ENCODE results near the gene SLC16A12.

SLC16A12 gene

GRCh38 chr10:89535171-89536012, at the start of gene SLC16A12:
Gene SLC16A12, minus strand, starts transcription at chr10:89535594. Its CDS starts 73,016 bp downstream, at chr10:89462578.
- Histone ChIP-seq H3K9ac (ENCODE audit: low read depth, low read length) (peak within 1 kb of the TSS; percentile 62), H3K9me3 (ENCODE audit: control insufficient read depth, insufficient read depth, low read length) (no peaks in the 10 kb centered on the region), H3K36me3 (ENCODE audit: insufficient read depth, low read length) (no peaks in the 10 kb centered on the region), H3K4me1 (ENCODE audit: insufficient read depth, low read length) (peaks cover 8% of the 10 kb centered on the region; the same call in 1 of the 2 replicates)

- no peak overlapping the region for H3K9ac ChIP-seq (ENCODE audit: low read depth, low read length)
- H3K9me3 ChIP-seq (ENCODE audit: control insufficient read depth, insufficient read depth, low read length): no peaks in the 10 kb centered on the region
- H3K4me1 ChIP-seq (ENCODE audit: insufficient read depth, low read length): no peaks in the 10 kb centered on the region; the same call in 1 of the 2 replicates
- H3K36me3 ChIP-seq (ENCODE audit: insufficient read depth, low read length): no peaks in the 10 kb centered on the region; the same call in 1 of the 2 replicates
Observed at GRCh38 chr10:89582022-89582421, 46.6 kb upstream of the SLC16A12 start.

- H3K9ac ChIP-seq (ENCODE audit: low read depth, low read length): no peak overlapping the region
- no peaks in the 10 kb centered on the region; the same call in 1 of the 2 replicates for H3K4me1 ChIP-seq (ENCODE audit: insufficient read depth, low read length)
- H3K36me3 ChIP-seq (ENCODE audit: insufficient read depth, low read length): no peaks in the 10 kb centered on the region; the same call in 1 of the 2 replicates
- no peaks in the 10 kb centered on the region for H3K9me3 ChIP-seq (ENCODE audit: control insufficient read depth, insufficient read depth, low read length)
Observed at GRCh38 chr10:89580243-89580642, 44.8 kb upstream of the SLC16A12 start.

- no peaks in the 10 kb centered on the region; the same call in 1 of the 2 replicates for H3K4me1 ChIP-seq (ENCODE audit: insufficient read depth, low read length)
- no peaks in the 10 kb centered on the region for H3K9me3 ChIP-seq (ENCODE audit: control insufficient read depth, insufficient read depth, low read length)
- no peak overlapping the region for H3K9ac ChIP-seq (ENCODE audit: low read depth, low read length)
- no peaks in the 10 kb centered on the region; the same call in 1 of the 2 replicates for H3K36me3 ChIP-seq (ENCODE audit: insufficient read depth, low read length)
Observed at GRCh38 chr10:89576696-89577095, 41.3 kb upstream of the SLC16A12 start.

GRCh38 chr10:89576022-89576421, 40.6 kb upstream of the SLC16A12 start:
- no peak overlapping the region for H3K9ac ChIP-seq (ENCODE audit: low read depth, low read length)
- no peaks in the 10 kb centered on the region for H3K4me1 ChIP-seq (ENCODE audit: insufficient read depth, low read length)
- H3K9me3 ChIP-seq (ENCODE audit: control insufficient read depth, insufficient read depth, low read length): no peaks in the 10 kb centered on the region
- H3K36me3 ChIP-seq (ENCODE audit: insufficient read depth, low read length): no peaks in the 10 kb centered on the region; the same call in 1 of the 2 replicates

GRCh38 chr10:89575031-89575430, 39.6 kb upstream of the SLC16A12 start:
- Histone ChIP-seq H3K9me3 (ENCODE audit: control insufficient read depth, insufficient read depth, low read length) (no peaks in the 10 kb centered on the region), H3K4me1 (ENCODE audit: insufficient read depth, low read length) (no peaks in the 10 kb centered on the region), H3K9ac (ENCODE audit: low read depth, low read length) (no peak overlapping the region), H3K36me3 (ENCODE audit: insufficient read depth, low read length) (no peaks in the 10 kb centered on the region)

- Histone ChIP-seq H3K36me3 (ENCODE audit: insufficient read depth, low read length) (no peaks in the 10 kb centered on the region), H3K9me3 (ENCODE audit: control insufficient read depth, insufficient read depth, low read length) (no peaks in the 10 kb centered on the region), H3K4me1 (ENCODE audit: insufficient read depth, low read length) (no peaks in the 10 kb centered on the region), H3K9ac (ENCODE audit: low read depth, low read length) (no peak overlapping the region)
Observed at GRCh38 chr10:89574368-89574767, 39.0 kb upstream of the SLC16A12 start.

- no peak overlapping the region for H3K9ac ChIP-seq (ENCODE audit: low read depth, low read length)
- no peaks in the 10 kb centered on the region for H3K36me3 ChIP-seq (ENCODE audit: insufficient read depth, low read length)
- peaks cover 9% of the 10 kb centered on the region; the same call in 1 of the 2 replicates for H3K4me1 ChIP-seq (ENCODE audit: insufficient read depth, low read length)
- H3K9me3 ChIP-seq (ENCODE audit: control insufficient read depth, insufficient read depth, low read length): no peaks in the 10 kb centered on the region
Observed at GRCh38 chr10:89567576-89568245, 32.3 kb upstream of the SLC16A12 start.

- Histone ChIP-seq H3K9ac (ENCODE audit: low read depth, low read length) (no peak overlapping the region), H3K4me1 (ENCODE audit: insufficient read depth, low read length) (peaks cover 16% of the 10 kb centered on the region; the same call in 1 of the 2 replicates), H3K9me3 (ENCODE audit: control insufficient read depth, insufficient read depth, low read length) (no peaks in the 10 kb centered on the region), H3K36me3 (ENCODE audit: insufficient read depth, low read length) (no peaks in the 10 kb centered on the region)
Observed at GRCh38 chr10:89566992-89567391, 31.6 kb upstream of the SLC16A12 start.

GRCh38 chr10:89566095-89566950, 30.9 kb upstream of the SLC16A12 start:
- no peak overlapping the region for H3K9ac ChIP-seq (ENCODE audit: low read depth, low read length)
- H3K4me1 ChIP-seq (ENCODE audit: insufficient read depth, low read length): peaks cover 22% of the 10 kb centered on the region; the same call in 1 of the 2 replicates
- H3K9me3 ChIP-seq (ENCODE audit: control insufficient read depth, insufficient read depth, low read length): no peaks in the 10 kb centered on the region
- no peaks in the 10 kb centered on the region for H3K36me3 ChIP-seq (ENCODE audit: insufficient read depth, low read length)

- H3K9me3 ChIP-seq (ENCODE audit: control insufficient read depth, insufficient read depth, low read length): no peaks in the 10 kb centered on the region
- peaks cover 22% of the 10 kb centered on the region; the same call in 1 of the 2 replicates for H3K4me1 ChIP-seq (ENCODE audit: insufficient read depth, low read length)
- H3K36me3 ChIP-seq (ENCODE audit: insufficient read depth, low read length): no peaks in the 10 kb centered on the region
- H3K9ac ChIP-seq (ENCODE audit: low read depth, low read length): no peak overlapping the region
Observed at GRCh38 chr10:89565180-89565579, 29.8 kb upstream of the SLC16A12 start.

- Histone ChIP-seq H3K4me1 (ENCODE audit: insufficient read depth, low read length) (peaks cover 22% of the 10 kb centered on the region; the same call in 1 of the 2 replicates), H3K9ac (ENCODE audit: low read depth, low read length) (no peak overlapping the region), H3K36me3 (ENCODE audit: insufficient read depth, low read length) (no peaks in the 10 kb centered on the region), H3K9me3 (ENCODE audit: control insufficient read depth, insufficient read depth, low read length) (no peaks in the 10 kb centered on the region)
Observed at GRCh38 chr10:89563861-89564478, 28.6 kb upstream of the SLC16A12 start.

GRCh38 chr10:89563311-89563710, 27.9 kb upstream of the SLC16A12 start:
- H3K36me3 ChIP-seq (ENCODE audit: insufficient read depth, low read length): no peaks in the 10 kb centered on the region
- H3K4me1 ChIP-seq (ENCODE audit: insufficient read depth, low read length): peaks cover 26% of the 10 kb centered on the region
- no peaks in the 10 kb centered on the region for H3K9me3 ChIP-seq (ENCODE audit: control insufficient read depth, insufficient read depth, low read length)
- no peak overlapping the region for H3K9ac ChIP-seq (ENCODE audit: low read depth, low read length)

Measured in ES-I3 (cell line).